K562 (cell line): ENCODE measurements around the gene FAM200B.

Experiments
- CHCHD3 ChIP-seq: fragments of 250-450 bp; sonication (Bioruptor Pico); IDR thresholded peaks from 2 replicates; pipeline ENCODE4 v2.1.2; 2022; ENCODE audit warnings: mild to moderate bottlenecking
- DMBX1 ChIP-seq: fragments of 250-450 bp; sonication (Bioruptor Pico); IDR thresholded peaks from 2 replicates; pipeline ENCODE4 v1.8.0; 2022; ENCODE audit warnings: inconsistent platforms, mild to moderate bottlenecking, moderate library complexity, borderline replicate concordance
- HMGN3 ChIP-seq: IDR thresholded peaks from 2 replicates; pipeline ENCODE4 v1.6.1; 2011; ENCODE audit warnings: borderline replicate concordance, low read depth, mild to moderate bottlenecking, mixed read lengths, low read length; ENCODE audit not compliant: insufficient read length; ENCODE audit errors: extremely low read depth
- TAF1 ChIP-seq: IDR thresholded peaks from 2 replicates; pipeline ENCODE4 v1.6.1; 2011; ENCODE audit warnings: mild to moderate bottlenecking, low read length, moderate library complexity; ENCODE audit not compliant: insufficient read depth, control insufficient read depth, severe bottlenecking; ENCODE audit errors: extremely low read depth
- TCF7L2 ChIP-seq: fragments of 150-350 bp; IDR thresholded peaks from 2 replicates; pipeline ENCODE4 v1.6.1; 2016; ENCODE audit warnings: low read depth, mild to moderate bottlenecking, low read length, moderate library complexity
- ZNF217 ChIP-seq: sonication (generic); formaldehyde crosslinking; IDR thresholded peaks from 2 replicates; pipeline ENCODE4 v1.8.0; 2022; ENCODE audit warnings: mild to moderate bottlenecking, missing genetic modification reagents

DNA sequence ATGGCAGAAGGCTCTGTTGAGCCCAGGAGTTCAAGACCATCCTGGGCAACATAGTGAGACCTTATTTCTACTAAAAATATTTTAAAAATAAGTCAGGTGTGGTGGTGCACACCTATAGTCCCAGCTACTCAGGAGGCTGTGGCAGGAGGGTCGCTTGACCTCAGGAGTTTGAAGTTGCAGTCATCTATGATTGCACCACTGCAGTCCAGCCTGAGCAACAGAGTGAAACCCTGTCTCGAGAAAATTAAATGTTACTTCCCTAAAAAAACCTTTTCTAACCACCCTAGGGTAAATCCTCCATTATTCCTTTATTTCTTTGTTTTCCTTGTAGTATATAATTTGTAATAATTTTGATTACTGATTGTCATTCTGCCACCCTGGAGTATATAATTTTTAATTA is 7.9 kb downstream of the FAM200B start:
- TF ChIP-seq DMBX1 (no peak), TCF7L2 (no peak), ZNF217 (CRISPR knock-in tag) (no peak), CHCHD3 (CRISPR knock-in tag) (no peak), TAF1 (no peak), HMGN3 (no peak)
